ENCODE data around the gene ZFHX3.

The ZFHX3 gene

DNA sequence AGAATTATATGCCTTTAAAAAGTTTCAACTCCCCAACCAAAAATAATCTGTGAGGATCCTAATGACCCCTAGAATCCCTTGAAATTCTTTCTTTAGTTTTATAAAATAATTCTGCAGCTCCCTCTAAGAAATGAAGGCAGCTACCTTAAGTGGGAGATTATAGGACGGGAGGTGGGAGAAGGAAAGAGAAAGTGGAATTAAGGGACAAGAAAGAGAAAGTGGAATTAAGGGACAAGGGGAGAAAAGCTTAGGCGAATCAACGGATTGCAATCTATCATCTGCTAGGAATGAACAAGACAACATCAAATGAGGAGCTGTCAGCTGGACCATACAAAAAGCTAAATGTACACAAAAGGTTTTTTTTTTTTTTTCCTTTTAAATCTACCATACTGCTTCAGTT lies 262.0 kb downstream of the ZFHX3 start:
- no peak for DNase-seq

GRCh38 chr16:72785171-72785570 lies 262.8 kb downstream of the ZFHX3 start:
- no peak for DNase-seq

GRCh38 chr16:72783716-72784318 lies 264.1 kb downstream of the ZFHX3 start:
- no peak for DNase-seq

- no peak for DNase-seq
Measured at GRCh38 chr16:72769876-72770275, 278.1 kb downstream of the ZFHX3 start.

GRCh38 chr16:72768591-72768990 lies 279.3 kb downstream of the ZFHX3 start:
- no peak for DNase-seq

GRCh38 chr16:72766506-72766905 lies 281.4 kb downstream of the ZFHX3 start:
- DNase-seq, result no peak

DNA sequence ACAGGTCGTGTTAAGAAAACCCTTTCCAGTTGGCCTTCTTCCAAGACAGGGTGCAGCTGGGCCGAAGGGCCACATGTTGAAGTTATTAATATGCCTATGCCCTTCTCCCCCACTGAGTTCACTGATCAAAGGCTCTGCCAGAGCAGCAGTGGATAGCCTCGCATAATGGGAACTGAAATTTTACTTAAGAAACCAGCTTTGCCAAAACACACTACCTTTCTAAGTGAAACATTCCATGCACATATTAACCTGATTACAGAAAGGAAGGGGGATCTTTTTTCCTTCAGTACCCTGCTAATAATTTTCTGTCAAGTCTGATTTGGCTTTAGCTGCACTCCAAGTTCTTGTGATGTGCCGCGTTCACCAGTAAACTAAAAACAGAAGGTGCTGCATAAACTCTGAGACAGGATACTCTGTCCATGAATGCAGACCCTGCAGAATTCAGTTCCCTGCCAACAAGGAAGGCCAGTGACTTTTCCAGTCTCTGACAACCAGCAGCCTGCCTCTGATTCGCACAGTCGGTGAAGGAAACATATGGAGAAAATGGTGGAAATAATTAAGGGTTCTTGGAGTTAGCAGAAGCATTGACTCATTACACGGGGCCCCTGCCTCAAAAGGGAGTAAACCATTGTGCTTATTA lies 283.8 kb downstream of the ZFHX3 start:
- no peak for DNase-seq

DNA sequence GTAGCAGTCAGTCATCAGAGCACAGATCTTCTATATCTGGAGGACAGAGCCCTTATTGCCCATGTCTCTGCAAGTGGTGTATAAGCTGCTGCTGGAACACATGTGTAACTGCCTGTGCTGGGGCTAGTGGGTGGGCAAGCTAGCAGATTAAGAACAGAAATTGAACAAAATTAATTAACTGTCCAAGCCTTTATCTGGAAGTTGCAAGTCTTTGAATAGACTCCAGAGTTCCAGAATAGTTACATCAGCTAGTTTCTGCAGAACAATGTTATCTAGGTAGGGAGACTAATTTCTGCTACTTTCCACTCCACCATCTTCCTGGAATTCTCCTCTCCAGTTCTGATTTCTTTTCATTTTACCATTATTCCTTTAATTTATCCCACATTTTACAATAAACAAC lies 287.3 kb downstream of the ZFHX3 start:
- no peak for DNase-seq

DNA sequence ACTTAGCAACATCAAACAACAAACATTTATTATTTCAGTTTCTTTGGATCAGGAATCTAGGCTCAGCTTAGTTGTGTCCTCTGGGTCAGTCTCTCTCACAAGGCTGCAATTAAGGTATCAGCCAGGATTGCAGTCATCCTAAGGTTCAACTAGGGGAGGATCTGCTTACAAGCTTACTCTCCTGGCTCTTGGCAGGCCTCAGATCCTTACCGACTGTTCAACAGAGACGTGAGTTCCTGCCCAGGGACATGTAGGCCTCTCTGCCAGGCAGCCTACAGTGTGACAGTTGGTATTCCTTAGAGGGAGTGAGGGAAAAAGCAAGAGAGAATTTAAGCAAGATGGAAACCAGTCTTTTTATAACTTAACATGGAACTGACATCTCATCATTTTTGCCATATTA lies 294.0 kb downstream of the ZFHX3 start:
- no peak for DNase-seq

GRCh38 chr16:72752004-72752695 lies 295.8 kb downstream of the ZFHX3 start:
- DNase-seq, result no peak

GRCh38 chr16:72751076-72751475 lies 296.9 kb downstream of the ZFHX3 start:
- DNase-seq, result no peak

GRCh38 chr16:72749091-72749490 lies 298.8 kb downstream of the ZFHX3 start:
- DNase-seq, result no peak

GRCh38 chr16:72744076-72744793 lies 303.7 kb downstream of the ZFHX3 start:
- DNase-seq, result no peak

GRCh38 chr16:72743011-72743761 lies 304.7 kb downstream of the ZFHX3 start:
- DNase-seq, result no peak

DNA sequence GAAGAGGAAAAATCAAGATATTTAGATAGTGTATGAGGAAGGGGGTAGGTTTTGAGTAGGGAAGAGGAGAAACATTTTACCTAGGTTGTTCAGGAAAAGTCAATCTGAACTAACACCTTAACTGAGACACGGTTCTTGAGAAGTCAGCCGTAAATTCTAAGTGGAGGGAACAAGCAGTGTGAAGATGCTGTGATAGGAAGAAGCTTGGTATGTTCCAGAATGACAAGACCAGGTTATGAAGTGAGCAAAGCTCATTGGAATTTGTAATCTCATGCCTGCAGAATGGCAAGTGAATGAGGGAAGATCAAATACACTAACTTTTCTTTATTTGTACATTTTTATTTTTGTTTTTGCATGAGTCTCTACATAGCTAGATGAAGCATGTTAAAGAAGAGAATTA lies 307.6 kb downstream of the ZFHX3 start:
- no peak for DNase-seq

- DNase-seq, result no peak
Measured at GRCh38 chr16:72739577-72739976, 308.4 kb downstream of the ZFHX3 start.

GRCh38 chr16:72736074-72736473 lies 311.9 kb downstream of the ZFHX3 start:
- DNase-seq, result no peak

Data from amniotic stem cell (primary cell).